ENCODE measurements around the gene SCN4B.
A peak's percentile ranks its signal among the peaks of the same experiment; 100 is the strongest.

The SCN4B gene

GRCh38 chr11:118100691-118101232 is 51.9 kb downstream of the SCN4B start:
- H3K4me3 ChIP-seq (ENCODE audit: low read length in 2 of 2) = no peak overlapping the region
- H3K9me3 ChIP-seq (ENCODE audit: control insufficient read depth in 2 of 2, low read length in 2 of 2) = no peaks in the 10 kb centered on the region
- H3K27ac ChIP-seq (ENCODE audit: low read depth in 2 of 2, low read length in 2 of 2) = no peak overlapping the region
- no peaks in the 10 kb centered on the region for H3K4me1 ChIP-seq (ENCODE audit: control insufficient read depth in 2 of 2, insufficient read depth in 2 of 2, low read length in 2 of 2)
- H3K36me3 ChIP-seq (ENCODE audit: control insufficient read depth in 2 of 2, insufficient read depth in 2 of 2, low read length in 2 of 2) = peaks cover 50 to 51% of the 10 kb centered on the region in 2 donors
- H3K27me3 ChIP-seq (ENCODE audit: control insufficient read depth in 2 of 2, insufficient read depth in 2 of 2, low read length in 2 of 2) = no peaks in the 10 kb centered on the region
- H3K9ac ChIP-seq (ENCODE audit: low read depth in 1 of 2, low read length in 2 of 2) = no peak overlapping the region

DNA sequence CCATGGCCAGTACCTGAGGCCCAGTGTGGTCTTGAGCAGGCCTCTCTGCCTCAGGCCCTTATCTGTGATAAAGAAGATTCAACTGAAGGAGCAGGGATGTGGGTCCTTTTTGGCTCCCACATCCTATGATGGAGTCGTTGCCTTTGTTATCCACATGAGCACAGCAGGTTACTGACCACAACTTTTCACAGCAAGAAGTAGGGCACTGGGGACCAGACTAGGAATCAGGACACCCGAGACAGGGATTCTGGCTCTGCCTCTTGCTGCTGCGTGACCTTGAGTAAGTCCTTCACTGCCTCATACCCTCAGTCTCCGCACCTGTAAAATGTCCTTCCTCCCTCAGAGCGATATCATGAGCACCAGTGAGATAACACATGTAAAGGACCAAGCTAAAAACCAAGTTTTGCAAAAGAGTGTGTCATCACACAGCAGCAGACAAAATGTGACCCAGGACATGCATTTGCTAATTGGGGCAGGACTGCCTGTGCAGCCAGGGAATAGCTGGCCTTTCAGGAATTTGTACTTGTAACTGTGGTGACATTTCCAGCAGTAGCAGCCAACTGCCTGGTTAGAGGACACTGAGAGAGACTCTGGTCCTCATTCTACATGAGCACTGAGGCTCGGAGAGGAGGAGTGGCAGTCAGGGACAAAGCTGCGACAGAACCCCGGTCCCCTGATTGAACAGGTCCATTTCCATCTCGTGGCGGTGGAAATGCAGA is 52.6 kb downstream of the SCN4B start:
- Histone ChIP-seq H3K27ac (ENCODE audit: low read depth in 2 of 2, low read length in 2 of 2) (no peak overlapping the region), H3K9ac (ENCODE audit: low read depth in 1 of 2, low read length in 2 of 2) (no peak overlapping the region), H3K4me1 (ENCODE audit: control insufficient read depth in 2 of 2, insufficient read depth in 2 of 2, low read length in 2 of 2) (no peaks in the 10 kb centered on the region)

GRCh38 chr11:118098996-118099837 is 53.4 kb downstream of the SCN4B start:
- no peak overlapping the region for H3K27ac ChIP-seq (ENCODE audit: low read depth in 2 of 2, low read length in 2 of 2)
- no peaks in the 10 kb centered on the region for H3K4me1 ChIP-seq (ENCODE audit: control insufficient read depth in 2 of 2, insufficient read depth in 2 of 2, low read length in 2 of 2)
- H3K27me3 ChIP-seq (ENCODE audit: control insufficient read depth in 2 of 2, insufficient read depth in 2 of 2, low read length in 2 of 2) = no peaks in the 10 kb centered on the region
- H3K9ac ChIP-seq (ENCODE audit: low read depth in 1 of 2, low read length in 2 of 2) = no peak overlapping the region
- no peaks in the 10 kb centered on the region for H3K9me3 ChIP-seq (ENCODE audit: control insufficient read depth in 2 of 2, low read length in 2 of 2)
- H3K36me3 ChIP-seq (ENCODE audit: control insufficient read depth in 2 of 2, insufficient read depth in 2 of 2, low read length in 2 of 2) = peaks cover 45 to 51% of the 10 kb centered on the region in 2 donors
- H3K4me3 ChIP-seq (ENCODE audit: low read length in 2 of 2) = no peak overlapping the region

More for the DNA sequence above, 52.6 kb downstream of the SCN4B start:
- peaks cover 50 to 53% of the 10 kb centered on the region in 2 donors for H3K36me3 ChIP-seq (ENCODE audit: control insufficient read depth in 2 of 2, insufficient read depth in 2 of 2, low read length in 2 of 2)
- H3K9me3 ChIP-seq (ENCODE audit: control insufficient read depth in 2 of 2, low read length in 2 of 2) = no peaks in the 10 kb centered on the region
- no peaks in the 10 kb centered on the region for H3K27me3 ChIP-seq (ENCODE audit: control insufficient read depth in 2 of 2, insufficient read depth in 2 of 2, low read length in 2 of 2)
- H3K4me3 ChIP-seq (ENCODE audit: low read length in 2 of 2) = no peak overlapping the region

DNA sequence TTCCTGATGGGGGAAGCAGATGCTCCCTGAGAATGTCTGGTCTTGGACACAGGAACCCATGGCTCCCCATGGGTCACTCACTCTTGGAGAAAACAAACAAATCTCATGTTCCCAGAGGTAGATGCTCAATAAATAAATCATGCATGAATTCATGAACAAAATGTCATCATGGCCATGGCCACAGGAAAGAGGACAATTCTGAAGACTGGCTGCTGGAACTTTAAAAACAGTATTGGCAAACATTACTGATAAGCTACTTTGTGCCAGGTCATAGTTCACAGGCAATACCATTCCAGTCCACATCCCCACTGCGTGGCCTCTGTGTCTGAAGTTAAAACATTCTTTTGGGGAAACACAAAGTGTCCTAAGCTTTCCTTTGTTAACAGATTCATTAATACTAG is 56.7 kb downstream of the SCN4B start:
- peaks cover 33 to 46% of the 10 kb centered on the region in 2 donors for H3K36me3 ChIP-seq (ENCODE audit: control insufficient read depth in 2 of 2, insufficient read depth in 2 of 2, low read length in 2 of 2)
- H3K4me3 ChIP-seq (ENCODE audit: low read length in 2 of 2) = no peak overlapping the region
- H3K9ac ChIP-seq (ENCODE audit: low read depth in 1 of 2, low read length in 2 of 2) = no peak overlapping the region
- no peak overlapping the region for H3K27ac ChIP-seq (ENCODE audit: low read depth in 2 of 2, low read length in 2 of 2)
- H3K9me3 ChIP-seq (ENCODE audit: control insufficient read depth in 2 of 2, low read length in 2 of 2) = no peaks in the 10 kb centered on the region
- peaks cover 8 to 16% of the 10 kb centered on the region in 2 donors for H3K4me1 ChIP-seq (ENCODE audit: control insufficient read depth in 2 of 2, insufficient read depth in 2 of 2, low read length in 2 of 2)
- no peaks in the 10 kb centered on the region for H3K27me3 ChIP-seq (ENCODE audit: control insufficient read depth in 2 of 2, insufficient read depth in 2 of 2, low read length in 2 of 2)

DNA sequence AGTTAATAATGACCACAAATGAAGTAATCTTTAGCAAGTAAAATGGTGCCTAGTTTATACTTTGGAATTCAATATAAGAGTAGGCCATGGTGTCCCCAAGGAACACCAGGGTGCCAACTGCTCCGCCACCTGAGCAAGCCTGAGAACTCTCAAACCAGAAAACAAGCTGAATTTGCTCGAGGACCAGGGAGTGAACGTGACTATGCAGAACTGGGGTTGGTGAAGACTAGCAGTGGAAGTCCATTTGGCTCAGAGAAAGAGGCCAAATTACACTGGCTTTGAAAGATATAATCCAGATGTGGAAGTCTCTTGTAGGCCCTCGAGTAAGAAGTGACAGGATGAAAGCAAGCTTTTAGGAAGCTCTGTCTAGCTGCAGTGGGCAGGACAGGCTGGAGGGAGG is 57.1 kb downstream of the SCN4B start:
- no peak overlapping the region for H3K27ac ChIP-seq (ENCODE audit: low read depth in 2 of 2, low read length in 2 of 2)
- peaks cover 29 to 42% of the 10 kb centered on the region in 2 donors for H3K36me3 ChIP-seq (ENCODE audit: control insufficient read depth in 2 of 2, insufficient read depth in 2 of 2, low read length in 2 of 2)
- no peak overlapping the region for H3K9ac ChIP-seq (ENCODE audit: low read depth in 1 of 2, low read length in 2 of 2)

DNA sequence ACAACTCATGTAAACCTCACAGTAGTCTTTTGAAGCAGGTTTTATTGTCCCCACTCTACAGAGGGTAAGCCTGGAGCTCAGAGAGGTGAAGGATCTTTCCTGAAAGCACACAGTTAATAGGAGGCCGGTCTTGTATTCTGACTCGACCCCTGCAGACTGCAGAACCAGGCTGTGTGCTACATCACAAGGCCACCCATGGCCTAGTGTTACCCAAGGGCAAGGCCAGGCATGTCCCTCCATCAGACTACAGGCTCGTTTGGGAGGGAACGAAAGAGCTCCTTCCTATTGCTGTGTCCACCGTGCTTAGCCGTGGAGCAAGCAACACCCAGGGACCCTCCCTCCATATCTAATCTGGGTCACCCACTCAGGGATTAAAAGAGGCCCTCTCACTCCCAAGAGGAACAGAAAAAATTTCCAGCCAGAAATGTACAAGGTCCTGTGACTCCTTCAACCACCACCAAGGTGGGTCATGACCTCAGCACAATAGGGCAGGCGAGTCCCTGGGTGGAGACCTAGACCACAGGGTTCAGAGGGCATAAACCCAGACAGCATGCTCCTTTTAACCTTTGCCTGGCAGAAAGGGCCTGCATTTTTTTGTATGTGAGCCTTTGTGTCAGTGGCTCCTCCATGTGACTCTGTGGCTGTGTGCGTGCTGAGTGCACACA is 59.6 kb downstream of the SCN4B start:
- Histone ChIP-seq H3K4me1 (ENCODE audit: control insufficient read depth in 2 of 2, insufficient read depth in 2 of 2, low read length in 2 of 2) (peaks cover 20 to 30% of the 10 kb centered on the region in 2 donors), H3K27me3 (ENCODE audit: control insufficient read depth in 2 of 2, insufficient read depth in 2 of 2, low read length in 2 of 2) (no peaks in the 10 kb centered on the region), H3K9ac (ENCODE audit: low read depth in 1 of 2, low read length in 2 of 2) (no peak overlapping the region), H3K27ac (ENCODE audit: low read depth in 2 of 2, low read length in 2 of 2) (no peak overlapping the region), H3K4me3 (ENCODE audit: low read length in 2 of 2) (no peak overlapping the region), H3K36me3 (ENCODE audit: control insufficient read depth in 2 of 2, insufficient read depth in 2 of 2, low read length in 2 of 2) (peaks cover 10 to 26% of the 10 kb centered on the region in 2 donors), H3K9me3 (ENCODE audit: control insufficient read depth in 2 of 2, low read length in 2 of 2) (no peaks in the 10 kb centered on the region)

More for the DNA sequence above, 57.1 kb downstream of the SCN4B start:
- Histone ChIP-seq H3K9me3 (ENCODE audit: control insufficient read depth in 2 of 2, low read length in 2 of 2) (no peaks in the 10 kb centered on the region), H3K27me3 (ENCODE audit: control insufficient read depth in 2 of 2, insufficient read depth in 2 of 2, low read length in 2 of 2) (no peaks in the 10 kb centered on the region), H3K4me1 (ENCODE audit: control insufficient read depth in 2 of 2, insufficient read depth in 2 of 2, low read length in 2 of 2) (peaks cover 12 to 20% of the 10 kb centered on the region in 2 donors), H3K4me3 (ENCODE audit: low read length in 2 of 2) (no peak overlapping the region)

GRCh38 chr11:118091690-118092089 is 60.9 kb downstream of the SCN4B start:
- Histone ChIP-seq H3K27me3 (ENCODE audit: control insufficient read depth in 2 of 2, insufficient read depth in 2 of 2, low read length in 2 of 2) (no peaks in the 10 kb centered on the region), H3K27ac (ENCODE audit: low read depth in 2 of 2, low read length in 2 of 2) (no peak overlapping the region), H3K4me3 (ENCODE audit: low read length in 2 of 2) (no peak overlapping the region), H3K4me1 (ENCODE audit: control insufficient read depth in 2 of 2, insufficient read depth in 2 of 2, low read length in 2 of 2) (peaks cover 26 to 40% of the 10 kb centered on the region in 2 donors), H3K36me3 (ENCODE audit: control insufficient read depth in 2 of 2, insufficient read depth in 2 of 2, low read length in 2 of 2) (peaks cover 22 to 32% of the 10 kb centered on the region in 2 donors), H3K9ac (ENCODE audit: low read depth in 1 of 2, low read length in 2 of 2) (no peak overlapping the region), H3K9me3 (ENCODE audit: control insufficient read depth in 2 of 2, low read length in 2 of 2) (peaks cover 0 to 5% of the 10 kb centered on the region in 2 donors)

- no peaks in the 10 kb centered on the region for H3K27me3 ChIP-seq (ENCODE audit: control insufficient read depth in 2 of 2, insufficient read depth in 2 of 2, low read length in 2 of 2)
- no peak overlapping the region for H3K9ac ChIP-seq (ENCODE audit: low read depth in 1 of 2, low read length in 2 of 2)
- H3K36me3 ChIP-seq (ENCODE audit: control insufficient read depth in 2 of 2, insufficient read depth in 2 of 2, low read length in 2 of 2) = peaks cover 23 to 36% of the 10 kb centered on the region in 2 donors
- H3K4me1 ChIP-seq (ENCODE audit: control insufficient read depth in 2 of 2, insufficient read depth in 2 of 2, low read length in 2 of 2) = peaks cover 27 to 44% of the 10 kb centered on the region in 2 donors
- H3K4me3 ChIP-seq (ENCODE audit: low read length in 2 of 2) = no peak overlapping the region
- H3K9me3 ChIP-seq (ENCODE audit: control insufficient read depth in 2 of 2, low read length in 2 of 2) = peaks cover 0 to 5% of the 10 kb centered on the region in 2 donors
- peak overlapping the region in 1 of 2 donors; percentile 18 for H3K27ac ChIP-seq (ENCODE audit: low read depth in 2 of 2, low read length in 2 of 2)
Observed at GRCh38 chr11:118090545-118091162, 62.0 kb downstream of the SCN4B start.

DNA sequence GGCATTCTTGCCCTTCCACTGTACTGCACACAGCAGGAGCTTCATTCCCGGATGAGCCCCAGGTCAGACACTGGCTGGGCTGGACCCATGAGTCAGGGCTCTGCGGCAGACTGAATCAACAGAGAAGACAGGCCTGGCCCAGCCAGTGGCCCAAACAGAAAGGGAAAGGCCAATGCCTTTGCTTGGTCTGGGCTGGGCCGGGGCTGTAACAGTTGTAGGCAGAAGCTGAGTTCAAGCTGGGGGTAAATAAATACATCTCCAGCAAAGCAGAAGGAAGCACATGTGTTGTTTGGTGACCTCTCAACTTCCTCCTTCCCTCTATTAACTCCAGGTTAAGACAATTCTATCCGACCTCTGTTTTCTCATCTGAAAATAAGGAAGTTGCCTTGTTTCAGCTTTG is 64.1 kb downstream of the SCN4B start:
- Histone ChIP-seq H3K9ac (ENCODE audit: low read depth in 1 of 2, low read length in 2 of 2) (no peak overlapping the region), H3K4me1 (ENCODE audit: control insufficient read depth in 2 of 2, insufficient read depth in 2 of 2, low read length in 2 of 2) (peaks cover 41 to 61% of the 10 kb centered on the region in 2 donors), H3K36me3 (ENCODE audit: control insufficient read depth in 2 of 2, insufficient read depth in 2 of 2, low read length in 2 of 2) (peaks cover 24 to 34% of the 10 kb centered on the region in 2 donors), H3K27ac (ENCODE audit: low read depth in 2 of 2, low read length in 2 of 2) (peak overlapping the region; percentile 63 to 65), H3K4me3 (ENCODE audit: low read length in 2 of 2) (no peak overlapping the region), H3K9me3 (ENCODE audit: control insufficient read depth in 2 of 2, low read length in 2 of 2) (peaks cover 0 to 5% of the 10 kb centered on the region in 2 donors), H3K27me3 (ENCODE audit: control insufficient read depth in 2 of 2, insufficient read depth in 2 of 2, low read length in 2 of 2) (no peaks in the 10 kb centered on the region)
